Hematopoietic multipotent progenitor cell treated with erythropoietin and hydrocortisone succinate and interleukin-3 and kit ligand, for 17 days (in vitro differentiated cells): ENCODE results near the gene PLEKHM3.

Experiments
- DNase-seq: peaks from one replicate; pipeline ENCODE4 v3.0.0-alpha.2; 2015; ENCODE audit warnings: low spot score

PLEKHM3 gene

GRCh38 chr2:207892716-207893402 lies 132.5 kb downstream of the PLEKHM3 start:
- DNase-seq = no peak

- DNase-seq = no peak
These were observed 134.1 kb downstream of the PLEKHM3 start for GRCh38 chr2:207891086-207891844.

- no peak for DNase-seq
These were observed 137.8 kb downstream of the PLEKHM3 start for GRCh38 chr2:207887500-207887899.

- DNase-seq = no peak
These were observed 140.3 kb downstream of the PLEKHM3 start for GRCh38 chr2:207885010-207885409.

DNA sequence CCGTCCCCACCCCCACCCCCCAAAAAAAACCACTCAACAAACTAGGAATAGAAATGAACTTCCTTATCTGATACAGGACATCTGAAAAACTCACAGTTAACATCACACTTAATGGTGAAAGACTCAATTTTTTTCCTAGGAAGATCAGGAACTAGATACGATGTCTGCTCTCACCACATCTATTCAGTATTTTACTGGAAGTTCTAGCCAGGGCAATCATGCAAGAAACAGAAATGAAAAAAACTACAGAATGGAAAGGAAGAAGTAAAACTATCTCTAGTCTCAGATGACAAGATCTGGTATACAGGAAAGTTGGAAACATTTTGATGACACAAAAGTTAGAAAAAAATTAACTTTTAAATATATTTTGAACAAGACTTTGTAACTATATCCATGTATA lies 141.2 kb downstream of the PLEKHM3 start:
- no peak for DNase-seq

GRCh38 chr2:207883002-207883780 lies 142.1 kb downstream of the PLEKHM3 start:
- DNase-seq = no peak

DNA sequence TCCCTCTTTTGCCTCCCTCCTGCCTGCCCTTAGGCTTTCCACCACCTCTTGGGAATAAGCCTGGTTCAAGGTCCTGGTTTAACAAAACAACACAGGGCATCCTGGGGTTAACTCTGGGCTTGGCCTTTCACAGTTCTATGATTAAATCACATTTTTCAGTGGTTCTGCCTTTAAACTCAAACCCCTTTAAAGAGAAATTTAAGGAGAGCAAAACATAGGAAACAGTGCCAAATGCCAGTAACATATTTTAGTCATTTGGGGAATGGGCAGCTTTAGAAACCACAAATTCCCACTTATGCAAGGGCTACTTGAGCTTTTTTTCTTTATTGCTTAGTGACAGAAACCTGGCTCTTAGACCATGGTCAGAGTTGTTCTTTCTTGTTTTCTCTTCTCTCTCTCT lies 143.4 kb downstream of the PLEKHM3 start:
- no peak for DNase-seq

- DNase-seq = no peak
These were observed 145.8 kb downstream of the PLEKHM3 start for GRCh38 chr2:207879536-207879935.

DNA sequence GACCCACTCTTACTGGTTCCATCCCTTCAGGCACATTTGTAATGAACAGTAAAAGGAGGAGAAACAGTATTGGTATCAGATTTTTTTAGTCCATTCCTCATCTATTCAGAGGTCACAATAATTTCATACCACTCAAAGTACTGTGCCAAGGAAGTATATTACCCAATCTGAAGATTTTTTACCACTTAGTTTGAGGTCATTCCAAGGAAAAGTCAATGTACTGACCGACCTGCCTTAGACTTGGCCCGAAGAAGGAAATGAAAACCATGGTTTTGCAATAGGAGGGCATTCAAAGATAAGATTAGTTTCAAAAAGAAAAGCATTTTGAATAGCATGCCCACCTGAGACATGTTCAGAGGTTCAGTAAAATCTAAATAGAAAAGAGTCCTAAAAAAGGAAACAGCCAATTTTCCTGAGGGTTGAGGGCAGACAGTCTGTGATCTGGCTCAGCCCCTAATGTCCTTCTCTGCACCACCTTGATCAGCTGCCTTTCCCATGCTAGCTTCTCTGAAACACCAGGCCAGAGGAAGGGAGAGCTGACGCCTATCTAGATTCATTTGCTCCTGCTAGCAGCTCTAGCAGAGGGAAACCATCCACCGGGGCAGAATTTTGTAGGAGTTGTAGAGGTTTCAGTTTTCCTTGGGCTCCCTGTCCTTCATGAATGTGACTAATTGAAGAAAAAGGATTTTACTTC lies 148.3 kb downstream of the PLEKHM3 start:
- no peak for DNase-seq

GRCh38 chr2:207875473-207876212 lies 149.7 kb downstream of the PLEKHM3 start:
- no peak for DNase-seq

GRCh38 chr2:207873794-207874193 lies 151.5 kb downstream of the PLEKHM3 start:
- no peak for DNase-seq

GRCh38 chr2:207871911-207872310 lies 153.4 kb downstream of the PLEKHM3 start:
- no peak for DNase-seq

GRCh38 chr2:207871506-207871905 lies 153.8 kb downstream of the PLEKHM3 start:
- no peak for DNase-seq

DNA sequence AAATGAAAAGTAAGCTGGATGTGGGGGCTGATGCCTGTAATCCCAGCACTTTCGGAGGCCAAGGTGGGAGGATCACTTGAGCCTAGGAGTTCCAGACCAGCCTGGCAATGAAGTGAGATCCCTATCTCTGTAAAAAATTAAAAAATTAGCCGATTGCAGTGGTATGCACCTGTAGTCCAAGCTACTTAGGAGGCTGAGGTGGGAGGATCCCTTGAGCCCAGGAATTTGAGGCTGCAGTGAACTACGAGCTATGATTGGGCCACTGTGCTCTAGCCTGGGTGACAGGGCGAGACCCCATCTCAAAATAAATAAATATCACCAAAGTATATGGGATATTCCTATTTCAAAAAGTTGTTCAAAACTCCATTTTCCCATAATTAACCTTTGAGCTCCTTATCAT lies 154.5 kb downstream of the PLEKHM3 start:
- DNase-seq = no peak

DNA sequence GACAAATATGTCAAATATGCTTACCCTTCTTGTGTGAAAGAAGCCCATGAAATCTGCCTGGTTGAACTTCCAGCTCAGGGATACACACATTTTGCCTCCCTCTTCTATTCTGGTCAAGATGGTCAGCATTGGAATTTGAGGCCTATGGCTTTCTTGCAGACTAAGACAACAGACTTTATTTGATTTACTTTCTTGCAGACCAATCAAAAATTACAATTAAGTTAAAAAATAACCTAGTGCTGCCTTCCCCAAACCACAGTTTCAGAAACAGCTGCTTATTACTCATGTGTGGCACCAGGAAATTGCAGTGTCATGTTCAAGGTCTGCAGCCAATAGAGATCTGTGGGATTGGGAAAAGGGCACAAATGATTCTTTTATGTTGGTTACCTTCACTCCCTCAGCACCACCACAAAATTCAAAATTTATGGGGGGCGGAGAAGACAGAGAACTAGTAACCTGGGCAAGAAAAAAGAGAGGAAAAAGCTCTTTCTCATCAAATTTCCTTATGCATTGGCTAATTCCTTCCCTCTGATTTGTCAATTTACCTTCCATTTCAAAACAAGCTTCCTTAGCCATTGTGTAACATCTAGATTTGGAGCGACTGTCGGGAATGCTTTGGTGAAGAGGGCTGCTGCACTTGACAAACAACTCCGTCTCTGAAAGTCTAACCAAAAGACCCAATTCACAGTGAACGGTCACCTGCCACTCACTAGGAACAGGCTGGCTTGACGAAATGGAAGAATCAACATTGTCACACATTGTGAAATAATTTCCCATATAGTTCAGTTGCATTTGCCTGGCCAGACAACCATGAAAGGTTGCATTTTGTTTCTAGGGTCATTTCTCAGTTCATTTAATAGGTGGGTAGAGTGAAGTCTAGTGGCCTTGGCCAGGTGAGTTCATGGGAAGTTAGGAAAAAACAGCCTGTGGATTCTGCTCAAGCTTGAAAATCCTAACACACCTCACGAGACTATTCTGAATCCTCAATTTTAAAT lies 155.2 kb downstream of the PLEKHM3 start:
- DNase-seq = no peak

DNA sequence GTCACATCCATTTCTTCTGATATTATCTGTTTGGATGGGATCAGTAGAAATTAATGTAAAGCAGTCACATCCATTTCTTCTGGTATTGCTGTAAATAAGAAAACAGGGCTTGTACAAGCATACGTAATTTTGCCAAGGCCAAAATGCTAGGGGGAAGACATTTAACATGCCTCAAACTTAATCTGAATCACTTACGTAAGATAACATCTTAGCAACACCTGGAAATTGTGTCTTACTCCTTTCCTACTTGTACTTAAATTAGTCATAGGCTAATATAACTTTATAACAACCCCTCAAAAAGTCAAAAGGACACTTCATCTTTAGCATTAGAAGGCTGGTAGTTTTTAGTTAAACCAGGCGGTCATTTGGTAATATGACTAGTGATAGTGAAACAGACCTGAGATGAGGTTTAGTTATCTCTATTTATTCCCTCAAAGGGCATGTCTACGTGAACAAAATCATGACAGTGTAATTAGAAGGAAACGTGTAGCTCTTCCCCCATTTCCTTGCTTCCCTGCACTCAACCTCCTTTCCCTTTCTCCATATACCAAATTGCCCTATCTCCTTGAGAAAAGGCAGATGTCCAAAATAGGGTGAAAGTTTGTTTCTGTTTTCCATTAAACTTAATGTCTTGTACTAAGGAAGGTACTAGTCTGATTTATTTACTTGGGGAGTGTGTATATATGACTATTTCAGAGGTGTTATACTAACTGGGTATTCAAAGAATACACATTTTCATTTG lies 156.3 kb downstream of the PLEKHM3 start:
- no peak for DNase-seq

- no peak for DNase-seq
These were observed 157.4 kb downstream of the PLEKHM3 start for GRCh38 chr2:207867905-207868304.

- DNase-seq = no peak
These were observed 158.3 kb downstream of the PLEKHM3 start for GRCh38 chr2:207867056-207867455.

DNA sequence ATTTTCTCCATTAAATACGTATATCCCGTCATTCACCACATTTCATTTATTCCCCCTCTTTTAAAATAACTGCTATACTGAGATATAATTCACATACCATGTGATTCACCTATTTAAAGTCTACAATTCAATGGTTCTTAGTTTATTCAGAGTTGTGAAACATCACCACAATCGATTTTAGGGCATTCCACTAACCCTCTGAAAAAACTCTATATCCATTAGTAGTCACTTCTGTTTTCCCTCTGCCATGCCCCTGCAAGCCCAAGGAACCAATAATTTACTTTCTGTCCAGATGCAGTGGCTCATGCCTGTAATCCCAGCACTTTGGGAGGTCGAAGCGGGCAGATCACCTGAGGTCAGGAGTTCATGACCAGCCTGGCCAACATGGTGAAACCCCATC lies 160.1 kb downstream of the PLEKHM3 start:
- no peak for DNase-seq

DNA sequence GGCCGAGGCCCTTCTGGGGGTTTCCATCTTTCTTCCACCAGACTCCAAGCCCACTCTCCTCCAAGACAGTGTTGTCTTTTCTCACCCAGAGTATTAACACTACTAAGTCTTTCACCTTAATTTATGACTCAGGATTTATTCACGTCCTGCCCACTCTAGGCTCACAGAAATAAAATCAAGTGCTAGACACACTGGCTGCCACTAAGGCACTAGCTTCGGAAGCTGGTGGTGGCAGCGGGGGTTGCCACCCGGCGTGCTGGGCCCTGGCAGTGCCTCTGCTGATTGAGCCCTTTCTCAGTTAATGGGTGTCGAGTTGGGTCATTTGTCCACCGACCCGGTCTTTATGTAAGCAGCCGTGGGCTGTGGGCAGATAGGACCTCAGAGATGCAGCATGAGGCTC lies 162.0 kb downstream of the PLEKHM3 start:
- no peak for DNase-seq
